Inferior parietal cortex (tissue), 1 donor: ENCODE results near the gene CDC14A.
"Not testable (repeated sequence)": the region's sequence is repeated elsewhere in the genome, so short reads cannot be mapped to it uniquely, and the experiment has no call there.

Source experiments
- DNase-seq: peaks from one replicate; pipeline ENCODE4 v3.0.0-alpha.2; 2016; ENCODE audit errors: extremely low spot score

The CDC14A gene

DNA sequence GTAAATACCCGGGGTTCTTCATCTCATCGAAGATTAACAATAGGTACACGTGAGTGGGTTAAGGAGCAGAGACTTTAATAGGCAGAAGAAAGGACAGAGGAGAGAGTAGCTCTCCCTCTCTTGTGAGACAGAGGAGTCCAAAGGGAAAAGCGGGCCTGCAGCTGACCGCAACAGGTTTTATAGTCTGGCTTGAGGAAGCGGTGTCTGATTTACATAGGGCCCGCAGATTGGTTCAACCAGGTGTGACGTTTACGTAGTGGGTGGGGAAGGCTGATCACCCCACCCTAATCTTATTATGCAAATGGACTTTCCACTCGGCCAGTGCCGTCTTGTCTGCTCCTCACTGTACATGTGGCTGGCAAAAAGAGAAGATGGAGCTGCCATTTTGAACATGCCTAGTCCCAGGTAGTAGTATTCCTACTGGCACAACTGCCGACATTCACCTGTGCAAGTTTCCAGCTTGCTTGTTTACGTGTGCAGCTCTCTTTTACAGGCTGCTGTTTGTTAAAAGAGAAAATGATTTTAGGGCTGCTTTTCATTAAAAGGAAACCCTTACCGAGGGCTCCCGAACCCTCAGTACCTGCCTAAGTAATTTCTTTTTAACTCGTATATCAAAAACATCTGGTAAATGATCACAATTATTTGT is 10.6 kb downstream of the CDC14A start:
- peak; percentile 64 for DNase-seq

DNA sequence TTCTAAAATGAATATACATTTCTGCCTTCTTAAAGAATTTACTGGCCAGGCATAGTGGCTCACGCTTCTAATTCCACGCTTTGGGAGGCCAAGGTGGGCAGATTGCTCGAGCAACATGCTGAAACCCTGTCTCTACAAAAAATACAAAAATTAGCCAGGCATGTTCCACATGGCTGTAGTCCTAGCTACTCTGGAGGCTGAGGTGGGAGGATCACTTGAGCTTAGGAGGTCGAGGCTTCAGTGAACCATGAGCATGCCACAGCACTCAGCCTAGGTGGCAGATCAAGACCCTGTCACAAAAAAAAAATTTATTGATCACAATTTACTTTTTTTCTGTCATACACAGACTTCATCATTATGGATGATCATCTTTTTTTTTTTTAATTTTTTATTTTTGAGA is 11.5 kb downstream of the CDC14A start:
- no peak for DNase-seq

DNA sequence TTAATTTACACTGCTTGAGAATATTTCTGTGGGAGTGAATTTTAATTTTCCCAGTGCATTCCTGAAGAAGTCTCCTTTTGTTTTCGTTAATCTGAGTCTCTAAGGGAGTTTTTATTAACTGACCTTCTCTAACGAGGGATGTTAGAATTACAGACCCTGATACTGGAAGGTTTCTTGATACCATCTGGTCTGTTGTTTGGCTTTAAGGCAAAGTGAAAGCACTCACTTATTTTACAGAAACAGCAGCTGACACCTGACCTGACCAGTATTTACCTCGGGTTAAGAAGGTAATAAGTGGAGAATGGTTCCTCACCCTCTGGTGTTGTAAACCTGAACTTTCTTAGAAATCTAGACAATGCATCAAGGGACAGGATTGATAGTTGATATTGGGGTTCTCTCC is 12.4 kb downstream of the CDC14A start:
- no peak for DNase-seq

- DNase-seq, result no peak
Measured at GRCh38 chr1:100366209-100366525, 13.9 kb downstream of the CDC14A start.

DNA sequence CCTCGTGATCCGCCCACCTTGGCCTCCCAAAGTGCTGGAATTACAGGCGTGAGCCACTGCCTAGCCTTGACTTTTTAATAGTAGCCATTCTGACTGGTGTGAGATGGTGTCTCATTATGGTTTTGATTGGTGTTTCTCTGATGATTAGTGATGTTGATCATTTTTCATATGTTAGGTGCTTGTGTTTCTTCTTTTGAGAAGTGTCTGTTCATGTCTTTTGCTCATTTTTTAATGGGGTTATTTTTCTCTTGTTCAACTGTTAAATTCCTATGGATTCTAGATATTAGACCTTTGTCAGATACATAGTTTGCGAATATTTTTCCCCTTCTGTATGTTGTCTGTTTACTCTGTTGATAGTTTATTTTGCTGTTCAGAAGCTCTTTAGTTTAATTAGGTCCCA is 17.0 kb downstream of the CDC14A start:
- DNase-seq, result not testable (repeated sequence)

- DNase-seq, result not testable (repeated sequence)
Measured at GRCh38 chr1:100373953-100374352, 21.6 kb downstream of the CDC14A start.

DNA sequence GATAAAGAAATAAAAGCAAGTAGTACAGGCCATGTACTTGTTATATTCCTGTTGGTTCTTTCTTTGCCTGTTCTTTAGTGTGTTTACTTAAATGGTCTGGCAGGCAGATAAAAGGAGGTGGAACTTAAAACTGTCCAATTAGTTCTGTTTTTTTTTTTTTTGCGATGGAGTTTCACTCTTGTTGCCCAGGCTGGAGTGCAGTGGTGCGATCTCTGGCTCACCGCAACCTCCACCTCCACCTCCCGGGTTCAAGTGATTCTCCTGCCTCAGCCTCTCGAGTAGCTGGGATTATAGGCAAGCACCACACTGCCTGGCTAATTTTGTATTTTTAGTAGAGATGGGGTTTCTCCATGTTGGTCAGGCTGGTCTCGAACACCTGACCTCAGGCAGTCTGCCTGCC is 24.6 kb downstream of the CDC14A start:
- DNase-seq, result not testable (repeated sequence)

DNA sequence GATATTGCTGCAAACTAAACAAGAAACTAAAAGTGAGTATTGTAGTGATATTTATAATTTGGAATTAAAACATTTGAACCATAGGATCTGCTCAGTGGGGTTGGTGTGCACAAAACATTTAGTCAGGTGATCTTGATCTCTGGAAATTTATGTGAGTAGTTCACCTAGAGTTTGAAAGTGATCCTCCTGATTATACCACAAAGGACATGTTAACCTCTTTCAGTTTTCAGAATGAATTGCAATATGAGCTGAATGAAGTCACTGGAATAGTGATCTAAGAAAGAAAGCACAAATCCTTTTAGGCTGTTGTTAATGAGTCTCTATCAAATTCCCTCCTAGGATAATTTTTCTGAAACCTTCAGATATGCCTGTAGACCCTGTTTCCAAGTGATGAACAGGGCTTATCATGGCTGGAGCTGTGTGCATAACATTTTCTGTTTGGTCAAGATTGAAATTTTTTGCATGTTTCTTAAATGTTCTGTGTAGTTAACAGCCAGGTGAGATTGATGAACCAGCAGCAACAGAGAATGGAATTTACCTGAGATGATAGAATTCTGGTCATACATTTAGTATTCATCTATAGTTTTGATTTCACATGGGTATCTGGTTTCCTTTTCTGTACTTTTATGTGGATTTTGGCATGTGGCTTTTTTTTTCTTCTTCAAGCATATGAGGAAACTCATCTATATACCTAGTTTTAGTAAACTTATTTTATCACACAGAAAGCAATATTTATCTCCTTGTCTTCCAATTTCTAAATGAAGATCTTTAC is 25.5 kb downstream of the CDC14A start:
- no peak for DNase-seq

DNA sequence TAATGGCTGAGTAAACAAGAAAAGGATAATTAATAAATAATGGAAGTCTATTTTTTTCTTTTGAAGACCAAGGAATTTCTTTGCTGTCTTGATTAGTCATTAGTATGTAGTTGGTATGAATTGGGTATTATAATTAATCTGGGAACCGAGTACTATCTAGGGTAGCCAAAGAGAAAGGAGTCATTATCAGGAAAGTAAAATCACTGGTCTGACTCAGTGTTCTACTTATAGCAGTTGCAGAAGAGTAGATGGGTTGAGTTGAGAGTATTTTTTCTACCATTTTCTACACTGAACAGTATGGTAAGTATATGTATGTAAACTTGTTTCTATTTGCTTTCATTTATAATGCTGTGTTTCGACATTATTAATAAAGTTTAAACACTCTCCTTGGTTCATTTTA is 26.6 kb downstream of the CDC14A start:
- no peak for DNase-seq

GRCh38 chr1:100380635-100381034 is 28.3 kb downstream of the CDC14A start:
- no peak for DNase-seq

DNA sequence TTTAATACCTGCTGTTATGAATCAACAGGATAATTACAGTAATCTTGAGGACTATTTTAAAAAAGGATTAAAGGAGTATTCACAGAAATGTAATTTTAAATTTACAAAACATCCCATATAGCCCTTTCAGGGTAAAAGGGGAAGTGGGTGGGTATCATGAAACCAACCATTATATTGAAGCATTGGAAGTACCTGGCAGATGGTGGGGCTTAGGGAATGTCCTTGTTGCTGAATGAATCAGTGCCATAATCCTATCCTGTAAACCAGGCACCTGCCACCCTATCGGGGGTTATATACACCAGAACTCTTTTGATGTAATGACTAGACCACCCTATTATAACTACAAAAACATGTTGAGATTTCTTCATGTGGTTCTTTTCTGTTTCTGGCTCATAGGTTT is 30.4 kb downstream of the CDC14A start:
- DNase-seq, result no peak

DNA sequence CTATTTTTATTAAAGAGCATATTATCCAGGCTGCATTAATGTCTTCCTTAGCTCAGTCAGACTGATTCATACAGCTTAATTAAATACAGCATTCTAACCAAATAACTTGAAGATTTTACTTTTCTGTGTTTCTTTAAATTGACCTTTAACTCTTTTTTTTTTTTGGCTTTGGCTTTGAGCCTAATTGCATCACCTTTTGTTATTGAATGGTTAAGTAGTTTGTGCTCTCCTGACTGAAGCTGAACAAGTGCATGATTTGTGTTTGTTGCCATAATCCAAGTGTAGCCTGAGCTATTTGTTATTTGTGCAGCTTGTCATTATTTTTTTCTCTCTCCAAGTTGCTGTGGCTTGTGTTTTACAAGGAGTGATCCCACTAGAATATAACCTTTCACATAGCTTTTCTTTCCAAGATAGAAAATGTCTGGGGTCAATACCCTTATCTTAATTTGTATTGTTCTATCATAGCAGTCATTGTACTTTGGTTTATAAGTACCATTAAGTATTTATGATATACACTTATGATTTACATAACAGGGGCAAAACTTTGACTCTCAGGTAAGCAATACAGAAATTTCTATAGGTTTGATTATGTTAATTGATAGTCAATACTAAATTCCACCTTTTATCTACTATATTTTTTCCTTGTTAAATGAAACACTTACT is 31.6 kb downstream of the CDC14A start:
- no peak for DNase-seq

- DNase-seq, result no peak
Measured at GRCh38 chr1:100387209-100387608, 34.9 kb downstream of the CDC14A start.

GRCh38 chr1:100387657-100388350 is 35.5 kb downstream of the CDC14A start:
- no peak for DNase-seq

GRCh38 chr1:100390531-100390930 is 38.2 kb downstream of the CDC14A start:
- DNase-seq, result no peak

- no peak for DNase-seq
Measured at GRCh38 chr1:100391675-100392074, 39.4 kb downstream of the CDC14A start.

DNA sequence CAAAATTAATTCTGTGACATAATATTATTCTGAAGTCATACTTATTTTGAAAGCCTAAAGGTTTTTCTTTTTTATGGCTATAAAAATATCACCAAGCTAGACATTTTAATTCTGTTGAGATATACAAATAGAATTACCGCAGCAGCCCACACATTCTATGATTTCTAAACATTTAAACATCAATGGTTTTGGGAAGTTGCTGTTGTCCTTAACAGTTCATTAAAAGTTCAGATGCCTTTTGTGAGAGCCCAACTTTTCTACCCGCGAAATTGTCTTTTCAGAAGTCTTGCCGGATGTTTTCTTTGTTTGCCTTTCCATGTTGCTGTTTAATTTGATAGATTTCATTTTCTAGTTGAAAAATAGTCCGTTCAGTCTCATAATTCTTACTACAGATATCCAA is 40.5 kb downstream of the CDC14A start:
- no peak for DNase-seq

DNA sequence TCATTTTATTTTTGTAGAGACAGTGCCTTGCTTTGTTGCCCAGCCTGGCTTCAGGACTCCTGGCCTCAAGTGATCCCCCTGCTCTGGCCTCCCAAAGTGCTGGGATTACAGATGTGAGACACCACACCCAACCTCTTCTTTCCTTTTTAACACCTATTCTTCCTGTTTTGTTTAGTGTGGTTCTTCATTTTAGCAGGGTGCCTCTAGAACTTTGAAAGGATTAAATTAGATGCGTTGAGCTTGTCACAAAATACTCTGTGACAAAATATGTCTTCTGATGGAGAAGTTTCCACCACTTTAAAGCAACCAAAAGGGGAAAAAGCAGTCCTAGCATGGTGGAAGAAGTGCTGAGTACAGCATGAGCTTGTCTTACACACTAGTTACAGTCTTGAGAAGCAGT is 42.0 kb downstream of the CDC14A start:
- DNase-seq, result no peak

GRCh38 chr1:100395913-100396312 is 43.6 kb downstream of the CDC14A start:
- DNase-seq, result no peak

DNA sequence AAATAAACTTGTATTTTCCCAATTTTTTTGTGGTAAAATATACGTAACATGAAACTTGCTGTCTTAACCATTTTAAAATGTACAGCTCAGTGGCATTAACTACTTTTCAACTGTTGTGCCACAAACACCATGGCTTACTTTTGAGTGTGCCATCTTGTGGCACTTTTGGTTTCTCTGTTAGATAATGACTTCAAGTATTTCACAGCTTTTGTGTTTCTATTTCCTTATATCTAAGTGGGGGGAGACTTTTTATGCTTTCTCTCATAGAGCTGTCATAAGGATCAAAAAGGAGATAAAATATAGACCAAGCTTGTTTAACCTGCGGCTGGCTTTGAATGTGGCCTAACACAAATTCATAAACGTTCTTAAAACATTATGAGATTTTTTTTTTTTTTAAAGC is 44.3 kb downstream of the CDC14A start:
- no peak for DNase-seq

DNA sequence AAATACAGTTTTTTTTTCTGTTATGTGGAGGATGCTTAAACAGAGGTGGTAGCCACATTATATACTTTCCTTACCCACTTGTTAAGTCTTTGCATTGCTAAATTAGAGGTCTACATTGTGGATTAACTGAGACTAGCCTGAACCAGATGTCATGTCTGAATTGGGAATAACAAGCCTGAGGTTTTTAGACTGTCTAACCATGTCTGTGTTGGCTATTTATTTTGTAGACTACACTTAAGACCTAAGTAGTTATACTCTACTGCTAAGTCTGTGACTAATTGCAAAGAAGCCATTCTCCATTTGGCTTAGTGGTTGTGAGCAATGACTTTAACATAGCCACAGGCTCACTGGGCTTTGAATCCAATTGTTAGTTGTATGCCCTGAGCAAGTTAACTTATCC is 45.4 kb downstream of the CDC14A start:
- no peak for DNase-seq

DNA sequence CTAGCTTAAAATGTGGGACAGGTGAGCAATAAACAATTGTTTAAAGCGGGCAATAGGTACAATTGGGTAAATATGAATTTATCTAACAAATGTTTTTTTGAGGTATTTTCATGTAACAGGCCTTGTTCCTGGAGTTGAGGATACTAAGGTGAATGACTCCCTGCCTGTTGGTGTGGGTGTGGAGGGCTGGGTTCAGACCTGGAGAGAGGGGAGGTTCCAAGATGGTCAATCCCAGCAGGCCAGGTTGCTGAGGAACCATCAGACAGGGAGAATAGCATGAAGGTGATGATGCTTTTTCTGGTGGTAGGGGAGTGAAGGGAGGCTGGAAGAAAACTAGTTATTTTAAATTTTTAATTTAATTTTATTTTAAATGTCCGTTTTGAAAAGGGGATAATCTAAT is 46.3 kb downstream of the CDC14A start:
- DNase-seq, result no peak

DNA sequence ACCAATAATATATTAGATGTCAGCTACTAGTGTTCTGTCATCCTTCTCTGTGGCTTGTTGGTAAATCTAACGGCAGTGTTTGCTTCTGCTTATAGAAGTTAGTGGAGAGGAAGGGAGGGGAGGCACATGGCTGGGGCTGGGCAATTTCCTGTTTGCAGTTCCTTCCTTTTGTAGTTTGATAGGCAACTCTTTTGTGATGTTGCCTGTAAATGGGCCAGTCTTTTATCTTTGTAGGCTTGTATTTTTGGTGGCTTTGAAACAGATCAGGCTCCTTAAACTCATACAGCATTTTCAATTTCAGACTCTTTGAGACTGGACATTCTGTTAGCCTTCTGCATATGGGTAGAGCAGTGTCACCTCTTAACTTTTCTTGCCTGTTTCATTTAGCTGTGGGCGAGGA is 48.1 kb downstream of the CDC14A start:
- DNase-seq, result peak; percentile 28
